Measurements from ENCODE around the gene PRMT7. TPM values are rescaled to one million over a fixed set of nuclear protein-coding genes. Genes with fewer than 3 reads are reported as not detected.

PRMT7 gene
- polyA plus RNA-seq, 1 donor = 48.7 TPM

DNA sequence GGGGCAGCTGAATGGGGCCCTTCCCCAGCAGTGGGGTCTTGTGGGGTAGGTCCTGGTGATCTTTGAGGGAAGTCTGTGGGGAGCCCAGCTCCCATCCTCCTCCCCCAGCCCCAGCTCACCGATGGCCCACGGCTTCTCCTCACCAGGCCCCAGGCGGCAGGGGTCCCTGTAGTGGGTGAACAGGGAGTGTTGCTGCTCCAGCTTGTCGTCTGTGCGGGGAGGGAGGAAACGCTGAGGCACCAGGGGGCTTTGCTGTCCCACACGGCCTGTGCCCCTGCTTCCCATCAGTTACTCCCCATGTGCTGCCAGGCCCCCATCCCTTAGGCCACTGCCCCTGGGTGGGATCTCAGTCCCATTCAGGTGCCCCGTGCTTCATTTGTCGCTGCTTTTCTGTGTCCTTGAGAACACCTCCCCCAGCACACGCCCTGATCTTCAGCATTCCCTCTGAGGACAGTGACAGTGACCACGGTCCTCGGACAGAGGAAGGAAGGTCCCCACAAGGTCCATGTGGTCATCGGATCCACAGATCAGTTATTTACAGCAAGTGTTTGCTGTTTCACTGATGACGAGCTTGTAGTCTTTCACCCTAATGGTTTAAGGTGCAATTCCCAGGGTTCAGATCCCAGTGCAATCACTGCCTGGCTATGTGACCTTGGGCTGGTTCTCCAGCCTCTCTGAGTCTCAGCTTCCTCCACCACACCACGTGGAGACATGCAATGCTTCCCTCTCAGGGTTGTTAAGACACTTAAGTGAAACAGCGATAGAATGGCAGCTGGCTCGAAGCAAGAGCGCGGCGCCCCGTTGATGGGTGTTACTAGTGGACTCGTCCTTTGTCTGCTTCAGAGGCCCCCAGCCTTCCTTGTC, 53.1 kb downstream of the PRMT7 start:
- Histone ChIP-seq H3K4me3 (ENCODE audit: low read length) (no peak overlapping the region), H3K9me3 (ENCODE audit: control insufficient read depth, low read depth, low read length) (no peaks in the 10 kb centered on the region), H3K27me3 (ENCODE audit: control insufficient read depth, insufficient read depth, low read length) (no peaks in the 10 kb centered on the region), H3K36me3 (ENCODE audit: control insufficient read depth, insufficient read depth, low read length) (peaks cover 76% of the 10 kb centered on the region), H3K4me1 (ENCODE audit: control insufficient read depth, insufficient read depth, low read length) (peaks cover 12% of the 10 kb centered on the region), H3K27ac (ENCODE audit: low read length) (no peak overlapping the region)
- no peak for DNase-seq
- 0% methylated on average over 1 of the region's 22 CpGs for WGBS (ENCODE audit: insufficient coverage, low lambda C conversion rate)

GRCh38 chr16:68364561-68364998, 53.8 kb downstream of the PRMT7 start:
- no CpG with 5 or more reads among the region's 14 CpGs for WGBS (ENCODE audit: insufficient coverage, low lambda C conversion rate)
- no peaks in the 10 kb centered on the region for H3K9me3 ChIP-seq (ENCODE audit: control insufficient read depth, low read depth, low read length)
- H3K27ac ChIP-seq (ENCODE audit: low read length) = no peak overlapping the region
- H3K4me1 ChIP-seq (ENCODE audit: control insufficient read depth, insufficient read depth, low read length) = peaks cover 12% of the 10 kb centered on the region
- no peak overlapping the region for H3K4me3 ChIP-seq (ENCODE audit: low read length)
- no peak for DNase-seq
- no peaks in the 10 kb centered on the region for H3K27me3 ChIP-seq (ENCODE audit: control insufficient read depth, insufficient read depth, low read length)
- H3K36me3 ChIP-seq (ENCODE audit: control insufficient read depth, insufficient read depth, low read length) = peaks cover 75% of the 10 kb centered on the region

- no peak for DNase-seq
- WGBS (ENCODE audit: insufficient coverage, low lambda C conversion rate) = no CpG with 5 or more reads among the region's 18 CpGs
- no peak overlapping the region for H3K4me3 ChIP-seq (ENCODE audit: low read length)
- H3K4me1 ChIP-seq (ENCODE audit: control insufficient read depth, insufficient read depth, low read length) = peaks cover 9% of the 10 kb centered on the region
- H3K27ac ChIP-seq (ENCODE audit: low read length) = no peak overlapping the region
- peaks cover 70% of the 10 kb centered on the region for H3K36me3 ChIP-seq (ENCODE audit: control insufficient read depth, insufficient read depth, low read length)
- H3K9me3 ChIP-seq (ENCODE audit: control insufficient read depth, low read depth, low read length) = no peaks in the 10 kb centered on the region
- H3K27me3 ChIP-seq (ENCODE audit: control insufficient read depth, insufficient read depth, low read length) = no peaks in the 10 kb centered on the region
Measured at GRCh38 chr16:68365167-68365817, 54.5 kb downstream of the PRMT7 start.

DNA sequence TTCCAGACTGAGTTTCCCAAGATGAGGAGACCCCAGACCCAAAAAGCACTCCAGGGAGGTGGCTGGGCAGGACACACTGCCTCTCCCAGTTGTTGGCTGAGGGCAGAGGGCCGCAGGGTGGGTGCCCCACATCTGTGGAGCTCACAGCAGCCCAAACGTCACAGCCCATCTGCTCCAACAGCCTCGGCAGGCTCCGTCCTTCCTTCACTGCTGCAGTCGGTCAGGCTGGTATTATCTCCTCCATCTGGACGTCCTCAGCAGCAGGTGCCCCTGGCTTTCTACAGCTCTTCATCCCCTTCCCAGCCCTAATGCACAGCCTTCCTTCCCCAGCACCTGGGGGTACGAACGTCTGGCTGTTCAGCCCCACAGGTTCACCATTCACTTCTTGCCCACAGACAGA, 55.2 kb downstream of the PRMT7 start:
- no peaks in the 10 kb centered on the region for H3K27me3 ChIP-seq (ENCODE audit: control insufficient read depth, insufficient read depth, low read length)
- no peak for DNase-seq
- H3K27ac ChIP-seq (ENCODE audit: low read length) = no peak overlapping the region
- H3K9me3 ChIP-seq (ENCODE audit: control insufficient read depth, low read depth, low read length) = no peaks in the 10 kb centered on the region
- peaks cover 66% of the 10 kb centered on the region for H3K36me3 ChIP-seq (ENCODE audit: control insufficient read depth, insufficient read depth, low read length)
- H3K4me1 ChIP-seq (ENCODE audit: control insufficient read depth, insufficient read depth, low read length) = peaks cover 7% of the 10 kb centered on the region
- H3K4me3 ChIP-seq (ENCODE audit: low read length) = no peak overlapping the region
- WGBS (ENCODE audit: insufficient coverage, low lambda C conversion rate) = no CpG with 5 or more reads among the region's 8 CpGs

GRCh38 chr16:68367030-68367429, 56.2 kb downstream of the PRMT7 start:
- WGBS (ENCODE audit: insufficient coverage, low lambda C conversion rate) = no CpG with 5 or more reads among the region's 13 CpGs
- no peak overlapping the region for H3K4me3 ChIP-seq (ENCODE audit: low read length)
- no peak overlapping the region for H3K27ac ChIP-seq (ENCODE audit: low read length)
- peaks cover 5% of the 10 kb centered on the region for H3K4me1 ChIP-seq (ENCODE audit: control insufficient read depth, insufficient read depth, low read length)
- H3K36me3 ChIP-seq (ENCODE audit: control insufficient read depth, insufficient read depth, low read length) = peaks cover 70% of the 10 kb centered on the region
- H3K27me3 ChIP-seq (ENCODE audit: control insufficient read depth, insufficient read depth, low read length) = no peaks in the 10 kb centered on the region
- peak; percentile 43 to 55 for DNase-seq
- H3K9me3 ChIP-seq (ENCODE audit: control insufficient read depth, low read depth, low read length) = peaks cover 4% of the 10 kb centered on the region

DNA sequence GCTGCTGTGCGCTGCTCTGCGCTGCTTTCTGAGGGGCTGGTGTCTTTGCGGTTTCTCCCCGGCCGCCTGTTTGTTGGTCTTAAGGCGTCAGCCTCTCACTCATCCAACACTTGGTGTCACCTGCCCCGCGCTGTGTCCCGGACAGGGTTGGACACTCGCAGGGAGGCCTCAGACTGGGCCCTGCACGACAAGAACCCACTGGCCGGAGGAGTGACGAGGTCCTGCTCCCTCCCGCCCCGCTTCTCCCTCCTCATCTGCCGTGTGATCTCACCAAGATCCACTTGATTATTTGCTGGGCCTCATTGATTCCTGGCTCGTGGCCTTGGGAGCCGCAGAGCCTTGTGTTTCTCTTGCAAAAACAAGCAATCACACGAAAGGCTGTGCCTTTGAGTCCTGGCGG, 56.6 kb downstream of the PRMT7 start:
- WGBS (ENCODE audit: insufficient coverage, low lambda C conversion rate) = 80% methylated on average over 1 of the region's 20 CpGs
- H3K9me3 ChIP-seq (ENCODE audit: control insufficient read depth, low read depth, low read length) = peaks cover 4% of the 10 kb centered on the region
- peaks cover 5% of the 10 kb centered on the region for H3K4me1 ChIP-seq (ENCODE audit: control insufficient read depth, insufficient read depth, low read length)
- DNase-seq = no peak
- no peak overlapping the region for H3K27ac ChIP-seq (ENCODE audit: low read length)
- peaks cover 67% of the 10 kb centered on the region for H3K36me3 ChIP-seq (ENCODE audit: control insufficient read depth, insufficient read depth, low read length)
- H3K4me3 ChIP-seq (ENCODE audit: low read length) = no peak overlapping the region
- no peaks in the 10 kb centered on the region for H3K27me3 ChIP-seq (ENCODE audit: control insufficient read depth, insufficient read depth, low read length)

- peaks cover 5% of the 10 kb centered on the region for H3K4me1 ChIP-seq (ENCODE audit: control insufficient read depth, insufficient read depth, low read length)
- DNase-seq = no peak
- H3K36me3 ChIP-seq (ENCODE audit: control insufficient read depth, insufficient read depth, low read length) = peaks cover 63% of the 10 kb centered on the region
- no peak overlapping the region for H3K4me3 ChIP-seq (ENCODE audit: low read length)
- H3K27ac ChIP-seq (ENCODE audit: low read length) = no peak overlapping the region
- no CpG with 5 or more reads among the region's 14 CpGs for WGBS (ENCODE audit: insufficient coverage, low lambda C conversion rate)
- H3K27me3 ChIP-seq (ENCODE audit: control insufficient read depth, insufficient read depth, low read length) = no peaks in the 10 kb centered on the region
- peaks cover 4% of the 10 kb centered on the region for H3K9me3 ChIP-seq (ENCODE audit: control insufficient read depth, low read depth, low read length)
Measured at GRCh38 chr16:68367891-68368290, 57.1 kb downstream of the PRMT7 start.

DNA sequence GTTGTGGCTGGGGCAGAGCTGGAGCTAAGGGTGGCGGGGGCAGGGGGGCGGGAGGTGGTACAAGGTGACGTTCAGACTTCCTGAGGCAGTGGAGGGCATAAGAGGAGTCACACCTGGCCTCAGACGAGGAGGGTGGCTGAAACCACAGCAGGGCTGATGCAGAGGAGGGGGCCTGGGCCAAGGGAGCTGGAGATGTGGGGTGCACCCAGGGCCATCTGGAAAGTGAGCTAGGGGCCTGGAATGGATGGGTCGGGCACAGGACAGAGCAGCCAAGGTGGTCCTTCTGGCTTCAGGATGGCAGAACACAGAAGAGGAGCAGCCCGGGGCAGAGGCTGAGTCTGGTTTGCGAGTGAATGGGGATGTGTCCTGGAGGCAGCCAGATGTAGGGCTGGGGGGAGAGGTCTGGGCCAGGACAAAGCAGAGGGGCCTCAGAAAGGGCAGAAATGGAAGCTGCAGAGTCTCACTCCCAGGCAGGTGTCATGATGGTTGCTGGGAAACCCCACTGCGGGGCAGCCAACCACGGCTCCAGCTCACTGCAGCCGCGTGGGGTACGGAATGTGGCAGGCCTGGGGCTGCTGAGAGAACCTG, 57.6 kb downstream of the PRMT7 start:
- Histone ChIP-seq H3K4me1 (ENCODE audit: control insufficient read depth, insufficient read depth, low read length) (peaks cover 5% of the 10 kb centered on the region), H3K36me3 (ENCODE audit: control insufficient read depth, insufficient read depth, low read length) (peaks cover 60% of the 10 kb centered on the region), H3K27me3 (ENCODE audit: control insufficient read depth, insufficient read depth, low read length) (no peaks in the 10 kb centered on the region), H3K27ac (ENCODE audit: low read length) (no peak overlapping the region), H3K4me3 (ENCODE audit: low read length) (no peak overlapping the region), H3K9me3 (ENCODE audit: control insufficient read depth, low read depth, low read length) (peaks cover 4% of the 10 kb centered on the region)
- no CpG with 5 or more reads among the region's 12 CpGs for WGBS (ENCODE audit: insufficient coverage, low lambda C conversion rate)
- DNase-seq = no peak

DNA sequence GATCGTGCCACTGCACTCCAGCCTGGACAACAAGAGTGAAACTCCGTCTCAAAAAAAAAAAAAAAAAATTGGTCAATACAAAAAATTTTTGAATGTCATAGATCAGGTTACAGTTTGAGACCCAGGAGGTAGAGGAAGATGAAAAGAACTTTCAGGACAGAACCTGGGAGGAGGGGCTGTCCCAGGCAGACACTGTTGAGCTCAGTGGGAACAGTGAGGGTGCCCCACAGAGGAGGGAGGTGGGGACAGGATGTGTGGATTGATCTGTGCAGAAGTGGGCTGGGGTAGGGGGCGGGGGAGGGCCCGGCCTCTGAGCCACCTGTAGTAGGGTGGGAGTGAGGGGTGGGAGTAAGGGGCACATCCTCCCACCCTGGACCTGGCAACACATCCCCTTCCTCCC, 58.3 kb downstream of the PRMT7 start:
- WGBS (ENCODE audit: insufficient coverage, low lambda C conversion rate) = no CpG with 5 or more reads among the region's 4 CpGs

DNA sequence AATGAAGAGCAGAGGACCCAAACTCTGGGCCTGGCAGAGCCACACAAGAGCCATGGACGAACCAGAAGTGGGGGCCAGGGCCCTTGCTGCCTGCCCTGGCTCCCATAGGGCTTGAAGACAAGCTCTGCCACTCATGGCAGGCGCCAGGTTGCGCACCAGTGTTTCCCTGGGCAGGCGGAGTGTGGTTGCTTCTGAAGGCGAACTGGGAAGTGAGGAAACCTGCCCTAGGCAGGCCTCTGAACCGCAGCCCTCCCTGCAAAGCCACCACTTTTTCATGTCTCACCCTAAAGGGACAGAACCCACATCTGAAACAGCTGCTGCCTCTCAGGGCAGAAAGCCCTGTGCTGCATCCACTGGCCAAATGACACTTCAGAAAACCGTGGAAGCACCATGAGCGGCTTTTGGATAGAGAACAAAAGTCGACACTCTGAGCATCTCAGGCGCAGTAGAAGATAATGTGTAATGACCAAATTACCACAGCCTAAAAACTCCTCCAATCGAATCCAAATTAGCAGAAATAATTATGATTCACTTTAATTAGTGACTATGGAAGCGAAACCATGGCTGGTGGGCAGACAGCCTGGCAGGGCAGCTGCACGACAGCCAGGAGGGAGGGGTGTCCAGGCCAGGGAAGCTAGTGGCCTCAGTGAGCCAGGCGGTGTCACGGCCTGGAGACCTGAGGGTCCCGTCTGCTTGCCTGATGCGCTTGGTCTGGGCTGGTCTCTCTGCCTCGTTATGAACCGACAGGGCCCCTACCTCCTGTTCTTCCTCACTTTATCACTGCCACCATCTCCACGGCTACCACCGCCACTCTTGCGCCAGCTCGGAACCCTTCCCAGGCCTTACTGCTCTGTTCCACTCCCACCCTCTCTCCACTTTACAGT, 59.1 kb downstream of the PRMT7 start:
- Histone ChIP-seq H3K27me3 (ENCODE audit: control insufficient read depth, insufficient read depth, low read length) (no peaks in the 10 kb centered on the region), H3K36me3 (ENCODE audit: control insufficient read depth, insufficient read depth, low read length) (peaks cover 46% of the 10 kb centered on the region), H3K4me3 (ENCODE audit: low read length) (no peak overlapping the region), H3K9me3 (ENCODE audit: control insufficient read depth, low read depth, low read length) (peaks cover 4% of the 10 kb centered on the region), H3K27ac (ENCODE audit: low read length) (no peak overlapping the region), H3K4me1 (ENCODE audit: control insufficient read depth, insufficient read depth, low read length) (peaks cover 11% of the 10 kb centered on the region)
- no peak for DNase-seq
- no CpG with 5 or more reads among the region's 23 CpGs for WGBS (ENCODE audit: insufficient coverage, low lambda C conversion rate)

More for the DNA sequence above, 58.3 kb downstream of the PRMT7 start:
- H3K27me3 ChIP-seq (ENCODE audit: control insufficient read depth, insufficient read depth, low read length) = no peaks in the 10 kb centered on the region
- peaks cover 4% of the 10 kb centered on the region for H3K9me3 ChIP-seq (ENCODE audit: control insufficient read depth, low read depth, low read length)
- DNase-seq = no peak
- no peak overlapping the region for H3K27ac ChIP-seq (ENCODE audit: low read length)
- no peak overlapping the region for H3K4me3 ChIP-seq (ENCODE audit: low read length)
- H3K4me1 ChIP-seq (ENCODE audit: control insufficient read depth, insufficient read depth, low read length) = peaks cover 9% of the 10 kb centered on the region
- peaks cover 53% of the 10 kb centered on the region for H3K36me3 ChIP-seq (ENCODE audit: control insufficient read depth, insufficient read depth, low read length)

Measured in large intestine (tissue), 3 donors.